OCI-LY3 (cell line): ENCODE measurements around the gene SH3GLB2.

Source experiments
- EZH2phosphoT487 ChIP-seq: fragments of 200-600 bp; shearing (Covaris generic); IDR thresholded peaks from 2 replicates; pipeline ENCODE4 v1.6.1; 2018; ENCODE audit warnings: antibody characterized with exemption, mixed run types, low read depth
- TF ChIP-seq, protein P1 (sequence below): fragments of 200-600, 300-600 bp; sonication (generic); IDR thresholded peaks from 2 replicates; pipeline ENCODE4 v1.5.1; 2014; ENCODE audit warnings: antibody characterized with exemption, low read length, low read depth

DNA sequence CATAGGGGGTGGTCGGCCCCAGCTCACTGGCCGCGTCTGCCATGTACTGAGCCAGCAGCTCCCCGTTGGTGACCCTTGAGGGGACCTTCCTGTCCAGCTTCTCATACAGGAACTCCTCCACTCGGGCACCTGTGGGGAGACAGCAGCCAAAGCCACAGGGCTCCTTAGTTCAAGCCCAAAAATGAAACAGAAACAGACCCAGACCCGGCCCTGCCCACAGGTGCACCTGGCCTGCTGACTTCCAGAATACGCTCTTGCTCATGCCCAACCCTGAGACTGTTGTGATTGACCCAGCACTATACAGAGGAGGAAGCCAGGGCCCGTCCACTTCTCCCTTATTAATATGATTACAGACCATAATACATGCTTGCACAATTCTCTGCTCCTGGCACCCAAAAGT is 7.0 kb downstream of the SH3GLB2 start:
- TF ChIP-seq, protein P1, sequence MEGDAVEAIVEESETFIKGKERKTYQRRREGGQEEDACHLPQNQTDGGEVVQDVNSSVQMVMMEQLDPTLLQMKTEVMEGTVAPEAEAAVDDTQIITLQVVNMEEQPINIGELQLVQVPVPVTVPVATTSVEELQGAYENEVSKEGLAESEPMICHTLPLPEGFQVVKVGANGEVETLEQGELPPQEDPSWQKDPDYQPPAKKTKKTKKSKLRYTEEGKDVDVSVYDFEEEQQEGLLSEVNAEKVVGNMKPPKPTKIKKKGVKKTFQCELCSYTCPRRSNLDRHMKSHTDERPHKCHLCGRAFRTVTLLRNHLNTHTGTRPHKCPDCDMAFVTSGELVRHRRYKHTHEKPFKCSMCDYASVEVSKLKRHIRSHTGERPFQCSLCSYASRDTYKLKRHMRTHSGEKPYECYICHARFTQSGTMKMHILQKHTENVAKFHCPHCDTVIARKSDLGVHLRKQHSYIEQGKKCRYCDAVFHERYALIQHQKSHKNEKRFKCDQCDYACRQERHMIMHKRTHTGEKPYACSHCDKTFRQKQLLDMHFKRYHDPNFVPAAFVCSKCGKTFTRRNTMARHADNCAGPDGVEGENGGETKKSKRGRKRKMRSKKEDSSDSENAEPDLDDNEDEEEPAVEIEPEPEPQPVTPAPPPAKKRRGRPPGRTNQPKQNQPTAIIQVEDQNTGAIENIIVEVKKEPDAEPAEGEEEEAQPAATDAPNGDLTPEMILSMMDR, result no peak
- no peak for TF ChIP-seq EZH2phosphoT487
